Right lung (tissue), 5 donors: ENCODE data around the gene TXNRD2. TPM values are rescaled to one million over a fixed set of nuclear protein-coding genes. Genes with fewer than 3 reads are reported as not detected.
"Not testable (repeated sequence)": the region's sequence is repeated elsewhere in the genome, so short reads cannot be mapped to it uniquely, and the experiment has no call there.

Experiments used
- DNase-seq, 2 donors: peaks; one replicate each; pipeline ENCODE4 v3.0.0-alpha.2; 2013
- polyA plus RNA-seq, 5 donors: library from polyadenylated mRNA; unstranded; fragments of 120-200 nt; gene quantifications; one replicate each; pipeline versions ENCODE4 v1.2.1 to v1.2.3, GENCODE V29; 2013; ENCODE audit warnings: inconsistent platforms in 1 of 5, low replicate concordance in 1 of 5; ENCODE audit not compliant: insufficient read length in 5 of 5, insufficient read depth in 1 of 5

TXNRD2 gene
- polyA plus RNA-seq, 5 donors: 15.4 to 21.5 (median 19.1) TPM

GRCh38 chr22:19907902-19908301 is 33.7 kb downstream of the TXNRD2 start:
- DNase-seq: not testable (repeated sequence)

GRCh38 chr22:19906864-19907263 is 34.8 kb downstream of the TXNRD2 start:
- not testable (repeated sequence) for DNase-seq

- DNase-seq: no peak
Measured at GRCh38 chr22:19905347-19906276, 36.0 kb downstream of the TXNRD2 start.

- no peak for DNase-seq
Measured at GRCh38 chr22:19904935-19905334, 36.7 kb downstream of the TXNRD2 start.

GRCh38 chr22:19904174-19904856 is 37.3 kb downstream of the TXNRD2 start:
- no peak for DNase-seq

GRCh38 chr22:19903513-19903912 is 38.1 kb downstream of the TXNRD2 start:
- DNase-seq: no peak

- no peak for DNase-seq
Measured at GRCh38 chr22:19903031-19903430, 38.6 kb downstream of the TXNRD2 start.

GRCh38 chr22:19902245-19902715 is 39.3 kb downstream of the TXNRD2 start:
- DNase-seq: no peak

- no peak for DNase-seq
Measured at GRCh38 chr22:19901577-19902244, 39.9 kb downstream of the TXNRD2 start.

GRCh38 chr22:19900707-19901436 is 40.7 kb downstream of the TXNRD2 start:
- DNase-seq: no peak

- DNase-seq: no peak
Measured at GRCh38 chr22:19898831-19899567, 42.6 kb downstream of the TXNRD2 start.

GRCh38 chr22:19898145-19898544 is 43.5 kb downstream of the TXNRD2 start:
- no peak for DNase-seq

GRCh38 chr22:19897726-19898125 is 43.9 kb downstream of the TXNRD2 start:
- no peak for DNase-seq

- DNase-seq: no peak
Measured at GRCh38 chr22:19896665-19897355, 44.8 kb downstream of the TXNRD2 start.

GRCh38 chr22:19895160-19895849 is 46.3 kb downstream of the TXNRD2 start:
- DNase-seq: no peak

- DNase-seq: no peak
Measured at GRCh38 chr22:19893363-19893762, 48.3 kb downstream of the TXNRD2 start.

GRCh38 chr22:19892925-19893324 is 48.7 kb downstream of the TXNRD2 start:
- DNase-seq: no peak

- DNase-seq: no peak
Measured at GRCh38 chr22:19892257-19892879, 49.2 kb downstream of the TXNRD2 start.
